MM.1S (cell line): ENCODE results near the gene PSENEN.

Experiments
- DNase-seq: peaks from one replicate; pipeline ENCODE4 v3.0.0-alpha.2; 2015
- H2AFZ ChIP-seq: fragments of 300-600 bp; sonication (generic); 2 replicates; pipeline ENCODE4 v1.6.0; 2016; ENCODE audit warnings: antibody characterized with exemption, low read length
- H3F3A ChIP-seq: fragments of 300-600 bp; sonication (generic); 2 replicates; pipeline ENCODE4 v1.6.1; 2016; ENCODE audit warnings: mild to moderate bottlenecking, antibody characterized with exemption, low read length, moderate library complexity, mixed read lengths; ENCODE audit not compliant: insufficient read depth
- H3K27ac ChIP-seq: fragments of 300-600 bp; sonication (generic); 2 replicates; pipeline ENCODE4 v1.5.1; 2016; ENCODE audit warnings: mild to moderate bottlenecking, low read length
- H3K27me3 ChIP-seq: fragments of 300-600 bp; sonication (generic); replicated peaks from 2 replicates; pipeline ENCODE4 v1.6.0; 2016; ENCODE audit warnings: low read length; ENCODE audit not compliant: insufficient read depth
- H3K36me3 ChIP-seq: fragments of 300-600 bp; sonication (generic); replicated peaks from 2 replicates; pipeline ENCODE4 v1.6.1; 2016; ENCODE audit warnings: mild to moderate bottlenecking, low read length, mixed read lengths; ENCODE audit not compliant: insufficient read depth
- H3K4me1 ChIP-seq: fragments of 300-600 bp; sonication (generic); 2 replicates; pipeline ENCODE4 v1.6.1; 2016; ENCODE audit warnings: low read length, mixed read lengths
- H3K4me2 ChIP-seq: fragments of 300-600 bp; sonication (generic); 2 replicates; pipeline ENCODE4 v1.6.0; 2016; ENCODE audit warnings: low read depth, low read length
- H3K4me3 ChIP-seq: fragments of 300-600 bp; sonication (generic); 2 replicates; pipeline ENCODE4 v1.5.1; 2016; ENCODE audit warnings: low read length, mixed read lengths
- H3K79me2 ChIP-seq: fragments of 300-600 bp; sonication (generic); 2 replicates; pipeline ENCODE4 v1.6.1; 2016; ENCODE audit warnings: mixed run types, low read length, mixed read lengths
- H3K9ac ChIP-seq: fragments of 300-600 bp; sonication (generic); 2 replicates; pipeline ENCODE4 v1.6.1; 2016; ENCODE audit warnings: low read length, mixed read lengths
- H3K9me2 ChIP-seq: fragments of 300-600 bp; sonication (generic); replicated peaks from 2 replicates; pipeline ENCODE4 v1.6.1; 2016; ENCODE audit warnings: mild to moderate bottlenecking, low read length, mixed read lengths; ENCODE audit not compliant: insufficient read depth
- H3K9me3 ChIP-seq: fragments of 300-600 bp; sonication (generic); replicated peaks from 2 replicates; pipeline ENCODE4 v1.6.1; 2016; ENCODE audit warnings: mild to moderate bottlenecking, low read length, mixed read lengths; ENCODE audit not compliant: insufficient read depth
- H4K20me1 ChIP-seq: fragments of 300-600 bp; sonication (generic); 2 replicates; pipeline ENCODE4 v1.6.1; 2016; ENCODE audit warnings: mild to moderate bottlenecking, low read length, moderate library complexity, mixed read lengths; ENCODE audit not compliant: insufficient read depth
- EZH2 ChIP-seq: fragments of 300-600 bp; sonication (generic); optimal IDR thresholded peaks from 2 replicates; pipeline ENCODE3; 2017; ENCODE audit warnings: low read depth, mild to moderate bottlenecking, antibody characterized with exemption, low read length, mixed read lengths
- EZH2phosphoT487 ChIP-seq: fragments of 300-600 bp; sonication (generic); IDR thresholded peaks from 2 replicates; pipeline ENCODE4 v1.6.1; 2018; ENCODE audit warnings: antibody characterized with exemption, low read length
- TF ChIP-seq, protein P1 (sequence below): fragments of 300-600 bp; sonication (generic); IDR thresholded peaks from 2 replicates; pipeline ENCODE4 v1.5.1; 2016; ENCODE audit warnings: antibody characterized with exemption, low read length, mixed read lengths

The PSENEN gene

DNA sequence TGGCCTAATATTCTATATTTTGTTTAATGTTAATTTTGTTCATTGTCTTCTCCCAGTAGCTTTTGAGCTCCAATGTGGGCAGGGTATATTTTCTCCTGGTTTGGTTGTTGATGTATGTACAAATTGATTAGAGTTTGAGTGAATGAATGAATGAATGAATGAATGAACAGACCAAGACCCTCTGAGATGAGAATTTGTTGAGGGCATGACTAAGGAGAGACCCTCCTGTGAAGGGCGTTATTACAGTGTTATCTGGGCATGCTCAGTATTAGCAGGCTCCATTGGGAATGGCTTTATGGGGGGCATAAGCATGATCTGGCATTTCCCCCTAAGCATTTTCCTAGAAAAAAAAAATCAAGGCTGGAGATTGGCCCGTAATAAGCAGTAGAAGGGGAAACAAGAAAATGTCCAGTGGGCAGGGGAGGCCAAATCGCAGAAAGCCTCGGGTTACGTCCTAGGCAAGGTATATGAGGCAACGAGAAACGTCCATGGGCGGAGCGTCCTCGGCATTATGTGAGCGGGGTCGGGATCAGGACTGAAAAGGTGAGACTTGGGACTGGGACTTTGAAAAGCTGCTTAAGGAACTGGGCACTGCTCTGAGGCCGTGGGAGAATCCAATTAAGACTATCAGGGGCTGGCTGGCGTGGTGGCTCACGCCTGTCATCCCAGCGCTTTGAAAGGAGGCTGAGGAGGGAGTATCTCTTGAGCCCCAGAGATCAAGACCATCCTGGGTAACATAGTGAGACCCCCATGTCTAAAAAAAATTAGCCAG is 29.0 kb downstream of the PSENEN start:
- TF ChIP-seq EZH2phosphoT487, result no peak
- TF ChIP-seq EZH2, result no peak
- TF ChIP-seq, protein P1, sequence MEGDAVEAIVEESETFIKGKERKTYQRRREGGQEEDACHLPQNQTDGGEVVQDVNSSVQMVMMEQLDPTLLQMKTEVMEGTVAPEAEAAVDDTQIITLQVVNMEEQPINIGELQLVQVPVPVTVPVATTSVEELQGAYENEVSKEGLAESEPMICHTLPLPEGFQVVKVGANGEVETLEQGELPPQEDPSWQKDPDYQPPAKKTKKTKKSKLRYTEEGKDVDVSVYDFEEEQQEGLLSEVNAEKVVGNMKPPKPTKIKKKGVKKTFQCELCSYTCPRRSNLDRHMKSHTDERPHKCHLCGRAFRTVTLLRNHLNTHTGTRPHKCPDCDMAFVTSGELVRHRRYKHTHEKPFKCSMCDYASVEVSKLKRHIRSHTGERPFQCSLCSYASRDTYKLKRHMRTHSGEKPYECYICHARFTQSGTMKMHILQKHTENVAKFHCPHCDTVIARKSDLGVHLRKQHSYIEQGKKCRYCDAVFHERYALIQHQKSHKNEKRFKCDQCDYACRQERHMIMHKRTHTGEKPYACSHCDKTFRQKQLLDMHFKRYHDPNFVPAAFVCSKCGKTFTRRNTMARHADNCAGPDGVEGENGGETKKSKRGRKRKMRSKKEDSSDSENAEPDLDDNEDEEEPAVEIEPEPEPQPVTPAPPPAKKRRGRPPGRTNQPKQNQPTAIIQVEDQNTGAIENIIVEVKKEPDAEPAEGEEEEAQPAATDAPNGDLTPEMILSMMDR, result no peak
- Histone ChIP-seq H3K4me2 (peak overlapping the region; percentile 63; the same call in 1 of the 2 replicates), H3K36me3 (no peaks in the 10 kb centered on the region), H2AFZ (peak overlapping the region; percentile 49), H3K27ac (no peak overlapping the region), H4K20me1 (no peaks in the 10 kb centered on the region), H3K4me1 (peaks cover 12% of the 10 kb centered on the region), H3K27me3 (no peaks in the 10 kb centered on the region), H3K4me3 (peak overlapping the region; percentile 56), H3K79me2 (peaks cover 13% of the 10 kb centered on the region), H3F3A (no peaks in the 10 kb centered on the region), H3K9ac (no peak overlapping the region), H3K9me3 (no peaks in the 10 kb centered on the region), H3K9me2 (no peaks in the 10 kb centered on the region)
- DNase-seq, result no peak

DNA sequence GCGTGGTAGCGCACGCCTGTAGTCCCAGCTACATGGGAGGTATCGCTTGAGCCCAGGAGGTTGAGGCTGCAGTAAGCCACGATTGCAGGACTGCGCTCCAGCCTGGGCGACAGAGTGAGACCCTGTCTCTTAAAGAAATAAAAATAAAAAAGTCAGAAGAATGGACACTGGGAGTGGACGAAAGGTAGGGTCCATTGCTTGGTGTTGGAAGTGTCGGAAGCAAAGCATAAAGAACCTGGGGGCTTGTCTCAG is 29.5 kb downstream of the PSENEN start:
- Histone ChIP-seq H3K36me3 (no peaks in the 10 kb centered on the region), H4K20me1 (no peaks in the 10 kb centered on the region), H3K4me2 (peak overlapping the region; percentile 63; the same call in 1 of the 2 replicates), H3K4me1 (peaks cover 12% of the 10 kb centered on the region), H3K79me2 (peaks cover 13% of the 10 kb centered on the region), H3K9me3 (no peaks in the 10 kb centered on the region), H3K4me3 (peak overlapping the region; percentile 56), H2AFZ (peak overlapping the region; percentile 49), H3K27me3 (no peaks in the 10 kb centered on the region), H3F3A (no peaks in the 10 kb centered on the region), H3K9me2 (no peaks in the 10 kb centered on the region), H3K27ac (no peak overlapping the region), H3K9ac (no peak overlapping the region)
- DNase-seq, result no peak
- TF ChIP-seq, protein P1, result no peak
- TF ChIP-seq EZH2phosphoT487 (no peak), EZH2 (no peak)

DNA sequence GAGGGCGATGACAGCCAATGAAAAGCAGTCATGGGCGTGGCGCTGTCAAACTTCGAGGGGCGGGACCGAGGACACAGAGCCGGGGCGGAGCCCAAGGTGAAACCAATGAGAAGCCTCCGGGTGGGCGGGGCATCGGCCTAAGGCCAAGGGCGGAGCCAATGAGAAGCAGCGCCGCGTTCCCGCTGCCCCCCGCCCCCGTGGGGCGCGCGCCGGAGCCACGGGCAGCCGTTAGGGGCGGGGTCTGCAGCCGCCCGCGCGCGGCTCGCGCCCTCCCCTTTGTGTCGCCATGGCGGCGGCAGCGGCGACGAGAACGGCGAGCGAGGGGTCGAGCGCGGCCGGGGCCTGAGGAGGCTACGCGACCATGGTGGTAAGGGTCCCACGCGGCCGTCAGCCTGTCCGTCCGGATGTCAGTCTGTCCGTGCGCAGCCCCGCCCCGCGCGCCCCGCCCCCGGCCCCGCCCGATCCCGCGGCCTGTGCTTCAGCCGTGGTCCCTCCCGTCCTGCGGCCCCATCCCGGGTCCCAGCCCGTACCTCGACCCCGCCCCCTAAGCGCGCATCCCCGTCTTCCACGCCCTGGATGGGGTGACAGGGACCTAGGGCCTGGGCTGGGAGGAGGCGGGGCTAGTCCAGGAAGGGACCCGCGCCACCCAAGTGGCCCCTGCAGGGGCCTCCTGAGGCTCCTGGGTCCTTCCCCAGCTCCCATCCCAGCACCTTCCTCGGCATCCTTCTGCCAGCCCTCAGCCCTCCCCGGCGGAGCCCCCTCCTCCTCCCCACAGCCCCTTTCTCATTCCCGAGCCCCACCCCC is 30.0 kb downstream of the PSENEN start, which contains the start of gene ARHGAP33:
TSS of gene ARHGAP33 (plus strand) at position 267 of the 804 bp plus-strand sequence. CDS start at position 362, 95 bp downstream.
- Histone ChIP-seq H3K9me2 (no peaks in the 10 kb centered on the region), H3K4me1 (peaks cover 12% of the 10 kb centered on the region), H3K79me2 (peaks cover 13% of the 10 kb centered on the region), H3K36me3 (no peaks in the 10 kb centered on the region), H3F3A (no peaks in the 10 kb centered on the region), H3K4me2 (peak within 1 kb of the TSS; percentile 84), H4K20me1 (no peaks in the 10 kb centered on the region), H3K27ac (no peak within 1 kb of the TSS), H3K9me3 (no peaks in the 10 kb centered on the region), H3K4me3 (peak within 1 kb of the TSS; percentile 75), H3K27me3 (no peaks in the 10 kb centered on the region), H3K9ac (peak within 1 kb of the TSS; percentile 61; the same call in 1 of the 2 replicates), H2AFZ (peak within 1 kb of the TSS; percentile 49)
- DNase-seq, result peak; percentile 99
- TF ChIP-seq EZH2 (no peak), EZH2phosphoT487 (no peak)
- TF ChIP-seq, protein P1, result no peak
